K562 (cell line): Measurements from ENCODE around the gene CD93. TPM values are rescaled to one million over a fixed set of nuclear protein-coding genes. Genes with fewer than 3 reads are reported as not detected.
A peak's percentile ranks its signal among the peaks of the same experiment; 100 is the strongest.

Source experiments
- ATAC-seq: fragments of 200-7000 bp; cut with Tn5 transposase; 3 replicates; pipeline ENCODE4 v1.9.1; 2020; ENCODE audit warnings: moderate library complexity
- BruUV-seq: library from RNA; stranded (reverse); fragments of 400-500 nt; replicated peaks from 2 replicates; lab custom pipeline; 2021; lab: Mats Ljungman, UMichigan
- CTCF ChIA-PET: fragments of 300-600 bp; formaldehyde crosslinking; extraction: SDS; loops from one replicate; lab custom pipeline; 2021; ENCODE audit warnings: low intra/inter-chr PET ratio; lab: Yijun Ruan, JAX
- POLR2A ChIA-PET: fragments of 300-600, 350-650 bp; sonication (Branson Sonifier 250); formaldehyde crosslinking; extraction: SDS; loops from one replicate; lab custom pipeline; 2021; ENCODE audit warnings: antibody characterized with exemption, inconsistent platforms; lab: Yijun Ruan, JAX
- DNase-seq, 4 experiments: peaks; one replicate each; pipeline versions ENCODE4 v3.0.0 to v3.0.0-alpha.2; 2011 to 2018; ENCODE audit warnings: low spot score in 3 of 4, mixed read lengths in 3 of 4; ENCODE audit errors: extremely low read depth in 1 of 4
- FAIRE-seq: peaks from 2 replicates; lab custom pipeline; 2011; peaks lifted over from hg19 to GRCh38; lab: Jason Lieb, UNC
- H2AFZ ChIP-seq: 2 replicates; pipeline ENCODE4 v1.6.0; 2011; ENCODE audit warnings: low read depth, low read length, control low read depth, inconsistent platforms
- H3K27ac ChIP-seq: fragments of 200-600 bp; 3 replicates; pipeline ENCODE4 v1.8.0; 2011; ENCODE audit warnings: low read depth, mild to moderate bottlenecking, control low read depth, inconsistent platforms, low read length, moderate library complexity, mixed read lengths; ENCODE audit errors: extremely low read depth
- H3K27me3 ChIP-seq, 2 experiments: fragments of 300-600 bp in 1 of 2; 2 replicates in 1 of 2; 3 replicates in 1 of 2; pipeline versions ENCODE4 v1.6.0 to v1.8.0; 2011; ENCODE audit warnings: inconsistent platforms in 2 of 2, low read length in 2 of 2, mild to moderate bottlenecking in 1 of 2, mixed read lengths in 1 of 2, moderate library complexity in 1 of 2; ENCODE audit not compliant: control insufficient read depth in 2 of 2, insufficient read depth in 2 of 2
- H3K36me3 ChIP-seq: fragments of 300-600 bp; 3 replicates; pipeline ENCODE4 v1.8.0; 2011; ENCODE audit warnings: mild to moderate bottlenecking, low read length, inconsistent platforms; ENCODE audit not compliant: control insufficient read depth, insufficient read depth
- H3K4me1 ChIP-seq, 2 experiments: fragments of 200-600 bp in 1 of 2; replicated peaks in 1 of 2; 2 replicates in 1 of 2; 3 replicates in 1 of 2; pipeline versions ENCODE4 v1.5.1 to v1.8.0; 2011; ENCODE audit warnings: inconsistent platforms in 2 of 2, low read length in 2 of 2, mild to moderate bottlenecking in 1 of 2, mixed read lengths in 1 of 2, moderate library complexity in 1 of 2; ENCODE audit not compliant: control insufficient read depth in 2 of 2, insufficient read depth in 2 of 2
- H3K4me2 ChIP-seq: 2 replicates; pipeline ENCODE4 v1.6.1; 2011; ENCODE audit warnings: low read length, control low read depth, inconsistent platforms, mixed read lengths; ENCODE audit not compliant: insufficient read depth
- H3K4me3 ChIP-seq: fragments of 200-600 bp; sonication (generic), shearing (Covaris generic); 2 replicates; pipeline ENCODE4 v1.5.1; 2016; ENCODE audit warnings: control low read depth, inconsistent platforms
- H3K79me2 ChIP-seq: fragments of 200-600 bp; 3 replicates; pipeline ENCODE4 v1.8.0; 2011; ENCODE audit warnings: low read length, inconsistent platforms; ENCODE audit not compliant: control insufficient read depth, insufficient read depth
- H3K9ac ChIP-seq, 2 experiments: 2 replicates each; pipeline versions ENCODE4 v1.6.0 to v1.6.1; 2011; ENCODE audit warnings: low read depth in 2 of 2, low read length in 2 of 2, control low read depth in 1 of 2, inconsistent platforms in 1 of 2, mild to moderate bottlenecking in 1 of 2, mixed read lengths in 1 of 2; ENCODE audit not compliant: insufficient read depth in 1 of 2
- H3K9me1 ChIP-seq: one replicate; pipeline ENCODE4 v1.6.0; 2011; ENCODE audit warnings: inconsistent platforms, mild to moderate bottlenecking, low read length, moderate library complexity; ENCODE audit not compliant: control insufficient read depth, insufficient read depth
- H3K9me3 ChIP-seq: replicated peaks from 2 replicates; pipeline ENCODE4 v1.5.1; 2011; ENCODE audit warnings: low read depth, low read length, inconsistent platforms; ENCODE audit not compliant: control insufficient read depth, insufficient read depth
- H4K20me1 ChIP-seq: replicated peaks from 2 replicates; pipeline ENCODE4 v1.6.1; 2011; ENCODE audit warnings: low read length, inconsistent platforms, mixed read lengths; ENCODE audit not compliant: control insufficient read depth, insufficient read depth
- CBFA2T2 ChIP-seq: fragments of 450-650 bp; conservative IDR thresholded peaks from 2 replicates; pipeline ENCODE4 v1.6.1; 2017; ENCODE audit warnings: mild to moderate bottlenecking
- CTCF ChIP-seq, 3 experiments: IDR thresholded peaks in 2 of 3; conservative IDR thresholded peaks in 1 of 3; 2 replicates each; pipeline ENCODE4 v1.5.1; 2011 to 2012; ENCODE audit warnings: low read length in 3 of 3, mild to moderate bottlenecking in 3 of 3, control low read depth in 2 of 3, improper control_type of control experiment in 1 of 3, inconsistent platforms in 1 of 3, low read depth in 1 of 3, mixed read lengths in 1 of 3, moderate library complexity in 1 of 3; ENCODE audit not compliant: insufficient read depth in 2 of 3
- KHSRP ChIP-seq: fragments of 450-650 bp; IDR thresholded peaks from 2 replicates; pipeline ENCODE4 v1.6.1; 2017
- RFX1 ChIP-seq: fragments of 450-650 bp; IDR thresholded peaks from 2 replicates; pipeline ENCODE4 v1.6.1; 2016; ENCODE audit warnings: mild to moderate bottlenecking, moderate library complexity
- SMARCB1 ChIP-seq: IDR thresholded peaks from 2 replicates; pipeline ENCODE4 v1.6.1; 2011; ENCODE audit warnings: improper control_type of control experiment, low read depth; ENCODE audit not compliant: insufficient read length
- WGBS: fragments of 100-300 bp; shearing (Covaris generic); methylation state at CpG from one replicate; pipeline ENCODE4 v1.1.6; 2016; ENCODE audit warnings: low coverage, mixed read lengths; ENCODE audit not compliant: insufficient coverage; ENCODE audit errors: missing lambda C conversion rate; 5-methylcytosine and 5-hydroxymethylcytosine counted together
- in situ Hi-C: fragments of 300-500 bp; cut with MboI; formaldehyde crosslinking; loops from 4 replicates; pipeline ENCODE4 v1.15.0; 2018; ENCODE audit warnings: inconsistent platforms, mixed read lengths
- intact Hi-C: fragments of 100-400 bp; cut with micrococcal nuclease; formaldehyde crosslinking; loops from 2 replicates; pipeline ENCODE4 v1.14.2; 2022
- polyA plus RNA-seq, 8 experiments: library from polyadenylated mRNA; depleted of rRNA in 4 of 8; stranded (reverse) in 5 of 8; unstranded in 3 of 8; fragments of >200 nt; fragmentation: Nextera tagmentation in 2 of 8; fragmentation: Illumina TruSeq in 1 of 8; extraction: Ambion mirVana in 2 of 8; extraction: Trizol in 1 of 8; gene quantifications; 2 replicates each; pipeline versions ENCODE4 v1.2.1 to v1.2.3, GENCODE V29; 2011 to 2014; ENCODE audit warnings: inconsistent platforms in 1 of 8, missing spikeins in 1 of 8
- total RNA-seq, 7 experiments: library from RNA; depleted of rRNA in 6 of 7; stranded (reverse); fragments of >200 nt in 6 of 7; fragmentation: Illumina TruSeq in 2 of 7; extraction: Trizol in 2 of 7; gene quantifications; 2 replicates each; pipeline versions ENCODE4 v1.2.1 to v1.2.3, GENCODE V29; 2011 to 2021; ENCODE audit warnings: low replicate concordance in 1 of 7

CD93 gene
- total and polyA plus RNA-seq, 9 of the 15 experiments (the other 6 are each of a cell fraction or from before 2014, with no cell fraction given): 0.03 to 0.20 (median 0.05) TPM

- Histone ChIP-seq H3K27ac (no peak overlapping the region), H3K36me3 (no peaks in the 10 kb centered on the region), H3K9me1 (no peaks in the 10 kb centered on the region), H3K9ac (no peak overlapping the region), H3K4me3 (no peak overlapping the region), H3K9me3 (no peaks in the 10 kb centered on the region), H3K4me2 (no peak overlapping the region), H3K4me1 (peaks cover 0 to 2% of the 10 kb centered on the region in 2 experiments; a peak in 2 of 5 replicates), H4K20me1 (no peaks in the 10 kb centered on the region), H2AFZ (no peak overlapping the region), H3K79me2 (no peaks in the 10 kb centered on the region), H3K27me3 (no peaks in the 10 kb centered on the region)
- intact Hi-C loops: no loop called here
- no TSS peak for BruUV-seq
- DNase-seq (no peak), FAIRE-seq (no peak), ATAC-seq (no peak)
- TF ChIP-seq CBFA2T2: no peak
- TF ChIP-seq RFX1: no peak
- no peak for TF ChIP-seq KHSRP
- TF ChIP-seq CTCF (IDR thresholded peaks at IDR 0.05 in 2 of 3, conservative IDR thresholded peaks at IDR 0.05 in 1 of 3; ENCODE audit: insufficient read depth in 2 of 3, low read depth in 1 of 3, low read length in 3 of 3): peak in 1 of 3 experiments; percentile 7; a peak in 1 of 6 replicates
- TF ChIP-seq SMARCB1: no peak
- WGBS: 60% methylated on average over 3 of the region's 3 CpGs
- ChIA-PET POLR2A (no interaction called here), CTCF (no interaction called here)
- in situ Hi-C loops: no loop called here
Observed at GRCh38 chr20:23074052-23074451, 12.1 kb downstream of the CD93 start.
